GM12891 (cell line): ENCODE measurements around the gene ABHD17C.

Experiments used
- POLR2A ChIP-seq: IDR thresholded peaks from 2 replicates; pipeline ENCODE4 v1.6.1; 2011; ENCODE audit warnings: low read depth, low read length, control low read depth
- POLR2AphosphoS5 ChIP-seq: IDR thresholded peaks from 2 replicates; pipeline ENCODE4 v1.6.1; 2011; ENCODE audit warnings: low read depth, low read length, control low read depth

- TF ChIP-seq POLR2A, result no peak
- no peak for TF ChIP-seq POLR2AphosphoS5
Measured at GRCh38 chr15:80761754-80762153, 66.6 kb downstream of the ABHD17C start.
